ENCODE data around the gene SAP30L.

DNA sequence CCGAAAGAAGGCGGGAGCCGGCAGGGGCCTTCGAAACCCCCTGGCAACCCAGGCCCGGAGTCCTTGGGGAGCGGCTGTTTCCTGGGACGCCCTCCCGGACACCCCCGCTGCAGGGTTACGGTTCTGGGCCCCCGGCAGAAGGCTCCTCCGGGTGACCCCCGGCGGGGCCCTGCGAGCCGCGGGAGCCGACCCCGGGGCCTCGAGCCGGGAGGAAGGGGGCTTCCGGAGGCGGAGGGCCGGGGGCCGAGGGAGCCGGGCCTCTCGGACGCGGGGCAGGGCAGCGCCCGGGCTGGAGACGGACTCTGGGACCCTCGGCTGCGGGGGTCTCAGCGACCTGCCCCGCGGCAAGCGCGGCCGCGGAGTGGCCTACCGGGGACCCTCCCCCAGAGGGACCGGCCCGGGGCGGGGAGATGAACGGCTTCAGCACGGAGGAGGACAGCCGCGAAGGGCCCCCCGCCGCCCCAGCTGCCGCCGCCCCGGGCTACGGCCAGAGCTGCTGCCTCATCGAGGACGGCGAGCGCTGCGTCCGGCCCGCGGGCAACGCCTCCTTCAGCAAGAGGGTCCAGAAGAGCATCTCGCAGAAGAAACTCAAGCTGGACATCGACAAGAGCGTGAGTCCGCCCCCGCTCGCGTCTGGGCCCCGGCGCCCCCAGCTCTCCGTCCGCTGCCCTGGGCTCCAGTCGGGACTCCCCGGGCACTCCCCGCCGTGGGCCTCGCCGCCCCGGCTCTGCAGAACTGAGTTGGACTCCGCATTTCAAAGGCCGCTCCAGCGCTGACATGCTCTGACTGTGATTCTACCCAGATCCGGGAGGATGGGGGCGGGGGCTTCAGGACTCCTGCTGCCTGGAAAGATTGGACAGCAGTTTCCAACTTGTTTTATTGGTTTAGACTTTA is 645 bp downstream of the SAP30L start:
- TF ChIP-seq, protein P1, sequence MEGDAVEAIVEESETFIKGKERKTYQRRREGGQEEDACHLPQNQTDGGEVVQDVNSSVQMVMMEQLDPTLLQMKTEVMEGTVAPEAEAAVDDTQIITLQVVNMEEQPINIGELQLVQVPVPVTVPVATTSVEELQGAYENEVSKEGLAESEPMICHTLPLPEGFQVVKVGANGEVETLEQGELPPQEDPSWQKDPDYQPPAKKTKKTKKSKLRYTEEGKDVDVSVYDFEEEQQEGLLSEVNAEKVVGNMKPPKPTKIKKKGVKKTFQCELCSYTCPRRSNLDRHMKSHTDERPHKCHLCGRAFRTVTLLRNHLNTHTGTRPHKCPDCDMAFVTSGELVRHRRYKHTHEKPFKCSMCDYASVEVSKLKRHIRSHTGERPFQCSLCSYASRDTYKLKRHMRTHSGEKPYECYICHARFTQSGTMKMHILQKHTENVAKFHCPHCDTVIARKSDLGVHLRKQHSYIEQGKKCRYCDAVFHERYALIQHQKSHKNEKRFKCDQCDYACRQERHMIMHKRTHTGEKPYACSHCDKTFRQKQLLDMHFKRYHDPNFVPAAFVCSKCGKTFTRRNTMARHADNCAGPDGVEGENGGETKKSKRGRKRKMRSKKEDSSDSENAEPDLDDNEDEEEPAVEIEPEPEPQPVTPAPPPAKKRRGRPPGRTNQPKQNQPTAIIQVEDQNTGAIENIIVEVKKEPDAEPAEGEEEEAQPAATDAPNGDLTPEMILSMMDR (IDR thresholded peaks at IDR 0.05): no peak
- TF ChIP-seq POLR2A (IDR thresholded peaks at IDR 0.05): peak in 1 of 2 donors; percentile 15

All from sigmoid colon (tissue), 3 donors.